ENCODE results near the gene CPVL. TPM values are rescaled to one million over a fixed set of nuclear protein-coding genes. Genes with fewer than 3 reads are reported as not detected.

Gene CPVL
- total and polyA plus RNA-seq, 2 of the 8 experiments (the other 6 are each of a cell fraction or from before 2014, with no cell fraction given), result 40.0 to 55.0 TPM

DNA sequence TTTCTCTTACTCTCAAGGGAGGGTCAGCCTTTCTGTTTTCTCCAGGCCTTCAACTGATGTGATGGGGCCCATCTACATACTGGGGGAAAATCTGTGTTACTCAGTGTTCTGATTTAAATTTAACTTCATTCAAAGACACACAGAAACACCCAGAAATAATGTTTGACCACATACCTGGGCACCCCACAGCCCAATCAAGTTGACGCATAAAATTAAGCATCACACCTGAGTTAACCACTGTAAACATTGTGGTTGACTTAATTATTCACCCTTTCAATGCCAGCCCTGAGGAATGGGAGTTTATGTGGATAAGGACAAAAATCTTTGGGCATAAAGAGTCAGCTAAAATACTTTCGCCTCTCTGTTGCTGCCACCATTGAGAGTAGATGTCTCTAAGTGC, 38.3 kb upstream of the CPVL start:
- H2AFZ ChIP-seq (ENCODE audit: low read length), result no peak overlapping the region
- no peaks in the 10 kb centered on the region for H3K79me1 ChIP-seq (ENCODE audit: low read depth, low read length)
- H3K9me3 ChIP-seq (ENCODE audit: insufficient read depth in 2 of 2, low read depth in 1 of 2, low read length in 1 of 2), result no peaks in the 10 kb centered on the region
- no peaks in the 10 kb centered on the region for H4K20me1 ChIP-seq (replicated peaks in 1 of 2; ENCODE audit: control insufficient read depth in 1 of 2, insufficient read depth in 2 of 2, low read length in 2 of 2)
- DNase-seq (ENCODE audit: low read depth in 1 of 2, low spot score in 2 of 2), result no peak
- no peak overlapping the region for H4K8ac ChIP-seq (ENCODE audit: extremely low read depth, insufficient read depth, low read length)
- H3K14ac ChIP-seq (ENCODE audit: insufficient read length), result no peak overlapping the region
- H2AK5ac ChIP-seq (ENCODE audit: low read depth, low read length), result no peak overlapping the region
- no peak overlapping the region for H3K9ac ChIP-seq (replicated peaks in 1 of 4; ENCODE audit: extremely low read depth in 1 of 4, low read depth in 3 of 4, low read length in 3 of 4)
- H3K23ac ChIP-seq (ENCODE audit: insufficient read length), result no peak overlapping the region
- H2BK12ac ChIP-seq (ENCODE audit: low read depth, low read length), result no peak overlapping the region
- no peak overlapping the region for H3K56ac ChIP-seq (replicated peaks; ENCODE audit: insufficient read length, low read depth, low read length)
- CTCF ChIA-PET (ENCODE audit: partially characterized antibody), result interaction anchor here (0.6 to 1.6 kb wide), 4 partner anchors 55 to 272 kb away, joined by 3 to 4 read pairs (median 3); no protein-coding TSS in a partner anchor
- H3K4me3 ChIP-seq (ENCODE audit: extremely low read depth in 1 of 4, insufficient read depth in 2 of 4, low read depth in 3 of 4, low read length in 4 of 4), result no peak overlapping the region
- no peak overlapping the region for H2BK15ac ChIP-seq (ENCODE audit: low read length)
- H3K4me1 ChIP-seq (replicated peaks in 1 of 4; ENCODE audit: control insufficient read depth in 3 of 4, insufficient read depth in 4 of 4, low read length in 3 of 4), result peaks cover 0 to 3% (median 2%) of the 10 kb centered on the region in 4 experiments; a peak in 3 of 7 replicates
- no peaks in the 10 kb centered on the region for H3K27me3 ChIP-seq (replicated peaks in 1 of 4; ENCODE audit: control insufficient read depth in 3 of 4, extremely low read depth in 1 of 4, insufficient read depth in 3 of 4, low read length in 3 of 4)
- H3K36me3 ChIP-seq (ENCODE audit: control insufficient read depth in 2 of 4, insufficient read depth in 4 of 4, low read length in 3 of 4), result no peaks in the 10 kb centered on the region
- no peak overlapping the region for H2BK5ac ChIP-seq (ENCODE audit: low read depth, low read length)
- H3K4ac ChIP-seq (replicated peaks; ENCODE audit: insufficient read length, low read depth, low read length), result no peak overlapping the region
- H2BK20ac ChIP-seq (ENCODE audit: low read length), result no peak overlapping the region
- no peak overlapping the region for H2BK120ac ChIP-seq (replicated peaks; ENCODE audit: low read depth, low read length)
- POLR2A ChIA-PET (ENCODE audit: partially characterized antibody), result interaction anchor here (0.5 kb wide), 1 partner anchor 73 kb away, joined by 3 read pairs; no protein-coding TSS in a partner anchor
- no peak overlapping the region for H4K5ac ChIP-seq (ENCODE audit: insufficient read length, low read depth, low read length)
- no peak overlapping the region for H3K4me2 ChIP-seq (ENCODE audit: insufficient read depth in 1 of 2, low read depth in 2 of 2, low read length in 2 of 2)
- H4K91ac ChIP-seq (replicated peaks; ENCODE audit: insufficient read length, low read length), result no peak overlapping the region
- H3K27ac ChIP-seq (ENCODE audit: low read depth, low read length), result no peak overlapping the region
- no peaks in the 10 kb centered on the region for H3K23me2 ChIP-seq (ENCODE audit: low read depth, low read length)
- WGBS, 2 experiments (ENCODE audit: extremely low coverage in 1 of 2, insufficient coverage in 1 of 2, insufficient read length in 1 of 2, insufficient replicate concordance in 2 of 2, low coverage in 1 of 2, low lambda C conversion rate in 2 of 2, missing lambda C conversion rate in 1 of 2), result 88% methylated on average over 2 of the region's 2 CpGs; no CpG with 5 or more reads in 1 of the 2 experiments
- H3K79me2 ChIP-seq (ENCODE audit: control insufficient read depth in 1 of 2, insufficient read depth in 2 of 2, low read length in 2 of 2), result no peaks in the 10 kb centered on the region
- no peak for FAIRE-seq
- H3K18ac ChIP-seq (ENCODE audit: extremely low read depth, low read length), result no peak overlapping the region
- no peak for TF ChIP-seq BCL11A (IDR thresholded peaks at IDR 0.05; ENCODE audit: low read depth in 2 of 2, low read length in 2 of 2)
- TF ChIP-seq HDAC6 (IDR thresholded peaks at IDR 0.05; ENCODE audit: low read depth, low read length), result no peak
- TF ChIP-seq, protein P1, sequence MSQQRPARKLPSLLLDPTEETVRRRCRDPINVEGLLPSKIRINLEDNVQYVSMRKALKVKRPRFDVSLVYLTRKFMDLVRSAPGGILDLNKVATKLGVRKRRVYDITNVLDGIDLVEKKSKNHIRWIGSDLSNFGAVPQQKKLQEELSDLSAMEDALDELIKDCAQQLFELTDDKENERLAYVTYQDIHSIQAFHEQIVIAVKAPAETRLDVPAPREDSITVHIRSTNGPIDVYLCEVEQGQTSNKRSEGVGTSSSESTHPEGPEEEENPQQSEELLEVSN (IDR thresholded peaks at IDR 0.05), result no peak
- no peak for TF ChIP-seq RFX5 (IDR thresholded peaks at IDR 0.05; ENCODE audit: borderline replicate concordance, low read depth, low read length)
- no peak for TF ChIP-seq TAF7 (optimal IDR thresholded peaks at IDR 0.05; ENCODE audit: borderline replicate concordance, low read depth, low read length)
- TF ChIP-seq RNF2 (IDR thresholded peaks at IDR 0.05; ENCODE audit: borderline replicate concordance, low read depth, low read length, missing control alignments, poor library complexity, severe bottlenecking), result no peak
- TF ChIP-seq CREB1 (IDR thresholded peaks at IDR 0.05), result no peak
- TF ChIP-seq CBX8 (IDR thresholded peaks at IDR 0.05; ENCODE audit: borderline replicate concordance, low read depth, low read length), result no peak
- no peak for TF ChIP-seq ASH2L (IDR thresholded peaks at IDR 0.05; ENCODE audit: low read length)
- TF ChIP-seq CHD1 (IDR thresholded peaks at IDR 0.05; ENCODE audit: low read depth, low read length), result no peak
- no peak for TF ChIP-seq EGR1 (IDR thresholded peaks at IDR 0.05; ENCODE audit: borderline replicate concordance, low read depth, low read length)
- TF ChIP-seq KDM4A (IDR thresholded peaks at IDR 0.05; ENCODE audit: low read depth, low read length, severe bottlenecking), result no peak
- TF ChIP-seq JUND (IDR thresholded peaks at IDR 0.05; ENCODE audit: low read length), result no peak
- TF ChIP-seq CBX5 (IDR thresholded peaks at IDR 0.05; ENCODE audit: low read depth, low read length), result no peak

All from H1 (cell line).